Ovary (tissue), 3 donors: ENCODE results near the gene STIP1.

Experiments
- EP300 ChIP-seq: sonication (generic); formaldehyde crosslinking; IDR thresholded peaks from one replicate; pipeline ENCODE4 v1.6.1; 2017; ENCODE audit warnings: antibody characterized with exemption
- POLR2A ChIP-seq: fragments of 450-650 bp; IDR thresholded peaks from one replicate; pipeline ENCODE4 v1.6.1; 2017; ENCODE audit warnings: antibody characterized with exemption, mild to moderate bottlenecking, moderate library complexity
- TF ChIP-seq, protein P1 (sequence below), 3 donors: fragments of 450-650 bp in 2 of 3; fragments of 200-600 bp in 1 of 3; IDR thresholded peaks; one replicate each; pipeline versions ENCODE4 v1.5.1 to v1.8.0; 2016 to 2022; ENCODE audit warnings: antibody characterized with exemption in 3 of 3, mild to moderate bottlenecking in 1 of 3
- donor health status: DM: no; HTN: no; CAD: no.

DNA sequence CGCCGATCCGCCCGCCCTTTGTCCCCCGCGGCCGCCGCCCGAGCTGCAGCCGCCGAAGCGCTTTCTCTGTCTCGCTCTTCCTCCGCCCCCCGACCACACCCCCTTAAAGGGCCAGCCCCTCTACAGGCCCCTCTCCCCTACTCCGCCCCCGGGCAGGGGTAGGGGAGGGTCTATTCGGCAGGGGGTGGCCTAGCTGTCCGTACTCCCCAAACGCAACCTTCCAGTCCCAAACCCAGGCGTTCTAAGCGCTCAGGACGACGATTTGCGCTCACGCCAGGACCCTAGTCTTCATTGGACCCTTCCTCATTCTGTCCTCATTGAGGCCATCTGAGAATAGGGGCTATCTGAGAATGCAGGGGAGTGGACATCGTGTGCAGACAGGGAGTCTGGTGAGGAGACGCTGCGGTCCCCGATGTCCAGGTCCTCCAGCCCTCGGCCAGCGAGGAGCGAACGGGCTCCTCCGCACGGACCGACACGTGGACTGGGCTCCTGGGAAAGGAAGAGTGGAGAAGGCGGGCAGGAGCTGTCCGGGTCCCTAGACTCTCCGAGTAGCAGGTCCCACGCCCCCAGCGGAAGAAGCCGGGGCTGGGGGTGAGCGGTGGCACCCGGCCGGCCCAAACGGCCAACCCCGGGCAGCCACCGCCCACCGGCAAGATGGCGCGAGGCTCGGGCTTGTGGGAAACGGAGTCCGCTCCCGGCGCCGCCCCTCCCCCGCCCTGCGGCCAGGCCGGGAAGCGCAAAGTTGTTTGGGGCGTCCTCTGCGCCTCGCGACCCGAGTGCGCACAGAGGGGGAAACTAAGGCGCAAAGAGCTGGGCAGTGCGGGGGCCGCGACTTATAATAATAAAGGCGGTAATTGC, 61.1 kb downstream of the STIP1 start, which contains the start of gene PPP1R14B:
- TF ChIP-seq, protein P1, sequence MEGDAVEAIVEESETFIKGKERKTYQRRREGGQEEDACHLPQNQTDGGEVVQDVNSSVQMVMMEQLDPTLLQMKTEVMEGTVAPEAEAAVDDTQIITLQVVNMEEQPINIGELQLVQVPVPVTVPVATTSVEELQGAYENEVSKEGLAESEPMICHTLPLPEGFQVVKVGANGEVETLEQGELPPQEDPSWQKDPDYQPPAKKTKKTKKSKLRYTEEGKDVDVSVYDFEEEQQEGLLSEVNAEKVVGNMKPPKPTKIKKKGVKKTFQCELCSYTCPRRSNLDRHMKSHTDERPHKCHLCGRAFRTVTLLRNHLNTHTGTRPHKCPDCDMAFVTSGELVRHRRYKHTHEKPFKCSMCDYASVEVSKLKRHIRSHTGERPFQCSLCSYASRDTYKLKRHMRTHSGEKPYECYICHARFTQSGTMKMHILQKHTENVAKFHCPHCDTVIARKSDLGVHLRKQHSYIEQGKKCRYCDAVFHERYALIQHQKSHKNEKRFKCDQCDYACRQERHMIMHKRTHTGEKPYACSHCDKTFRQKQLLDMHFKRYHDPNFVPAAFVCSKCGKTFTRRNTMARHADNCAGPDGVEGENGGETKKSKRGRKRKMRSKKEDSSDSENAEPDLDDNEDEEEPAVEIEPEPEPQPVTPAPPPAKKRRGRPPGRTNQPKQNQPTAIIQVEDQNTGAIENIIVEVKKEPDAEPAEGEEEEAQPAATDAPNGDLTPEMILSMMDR (IDR thresholded peaks at IDR 0.05) = peak in 1 of 3 donors; percentile 29
- TF ChIP-seq POLR2A (no peak), EP300 (no peak)
